Astrocyte (in vitro differentiated cells and primary cell): ENCODE results near the gene UBR4.

Experiments used
- EZH2 ChIP-seq: IDR thresholded peaks from 2 replicates; pipeline ENCODE4 v1.6.1; 2012; ENCODE audit warnings: mild to moderate bottlenecking, low read length, inconsistent platforms; ENCODE audit not compliant: insufficient read depth
- TF ChIP-seq, protein P1 (sequence below): IDR thresholded peaks from 2 replicates; pipeline ENCODE4 v1.5.1; 2011; ENCODE audit warnings: low read depth, mild to moderate bottlenecking, inconsistent platforms, low read length, moderate library complexity; ENCODE audit not compliant: insufficient read depth

DNA sequence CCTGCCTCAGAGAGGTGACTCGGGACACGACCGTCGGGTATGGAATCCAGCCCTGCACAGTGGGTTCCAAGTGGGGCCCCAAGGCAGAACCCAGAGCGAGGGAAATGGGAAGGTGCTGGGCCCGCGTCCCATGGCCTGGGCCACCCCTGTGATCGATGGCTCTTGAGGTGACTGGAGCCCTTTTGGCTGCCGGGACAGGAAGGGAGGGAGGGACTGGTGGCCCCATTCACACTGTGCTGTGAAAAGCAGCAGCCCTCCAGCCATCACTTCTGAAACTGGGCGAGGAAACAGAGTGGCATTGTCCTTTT is 143.2 kb downstream of the UBR4 start:
- TF ChIP-seq, protein P1, sequence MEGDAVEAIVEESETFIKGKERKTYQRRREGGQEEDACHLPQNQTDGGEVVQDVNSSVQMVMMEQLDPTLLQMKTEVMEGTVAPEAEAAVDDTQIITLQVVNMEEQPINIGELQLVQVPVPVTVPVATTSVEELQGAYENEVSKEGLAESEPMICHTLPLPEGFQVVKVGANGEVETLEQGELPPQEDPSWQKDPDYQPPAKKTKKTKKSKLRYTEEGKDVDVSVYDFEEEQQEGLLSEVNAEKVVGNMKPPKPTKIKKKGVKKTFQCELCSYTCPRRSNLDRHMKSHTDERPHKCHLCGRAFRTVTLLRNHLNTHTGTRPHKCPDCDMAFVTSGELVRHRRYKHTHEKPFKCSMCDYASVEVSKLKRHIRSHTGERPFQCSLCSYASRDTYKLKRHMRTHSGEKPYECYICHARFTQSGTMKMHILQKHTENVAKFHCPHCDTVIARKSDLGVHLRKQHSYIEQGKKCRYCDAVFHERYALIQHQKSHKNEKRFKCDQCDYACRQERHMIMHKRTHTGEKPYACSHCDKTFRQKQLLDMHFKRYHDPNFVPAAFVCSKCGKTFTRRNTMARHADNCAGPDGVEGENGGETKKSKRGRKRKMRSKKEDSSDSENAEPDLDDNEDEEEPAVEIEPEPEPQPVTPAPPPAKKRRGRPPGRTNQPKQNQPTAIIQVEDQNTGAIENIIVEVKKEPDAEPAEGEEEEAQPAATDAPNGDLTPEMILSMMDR: no peak
- TF ChIP-seq EZH2: no peak
